Left ventricle myocardium inferior (tissue), 1 donor: Measurements from ENCODE around the gene PLEK. TPM values are rescaled to one million over a fixed set of nuclear protein-coding genes. Genes with fewer than 3 reads are reported as not detected.

Experiments used
- DNase-seq: peaks from one replicate; pipeline ENCODE4 v3.0.0-alpha.2; 2020
- H3K27ac ChIP-seq: fragments of 200-600 bp; replicated peaks from 2 replicates; pipeline ENCODE4 v1.8.0; 2021
- H3K27me3 ChIP-seq: fragments of 200-600 bp; 2 replicates; pipeline ENCODE4 v1.8.0; 2021; ENCODE audit warnings: low read depth
- H3K36me3 ChIP-seq: fragments of 200-600 bp; 2 replicates; pipeline ENCODE4 v1.8.0; 2021
- H3K4me1 ChIP-seq: fragments of 200-600 bp; 2 replicates; pipeline ENCODE4 v1.8.0; 2021
- H3K4me3 ChIP-seq: fragments of 200-600 bp; 2 replicates; pipeline ENCODE4 v1.8.0; 2021; ENCODE audit warnings: mild to moderate bottlenecking, moderate library complexity
- H3K9me3 ChIP-seq: fragments of 200-600 bp; replicated peaks from 2 replicates; pipeline ENCODE4 v1.8.0; 2021
- intact Hi-C: fragments of 100-400 bp; cut with micrococcal nuclease; formaldehyde crosslinking; loops from one replicate; pipeline ENCODE4 v1.11.0; 2022
- total RNA-seq: library from RNA; stranded (reverse); fragmentation: NEBNext Ultra II Directional; extraction: Animal tissue kit (Norgen Biotek cat#: 25700); gene quantifications from one replicate; pipeline ENCODE4 v1.2.1, GENCODE V29; 2021
- TF ChIP-seq, protein P1 (sequence below): fragments of 200-600 bp; IDR thresholded peaks from 2 replicates; pipeline ENCODE4 v1.8.0; 2021; ENCODE audit warnings: antibody characterized with exemption, mild to moderate bottlenecking, borderline replicate concordance
- donor health status: DM: no; HTN: yes; CAD: no; lungs with severe emphysema.

The PLEK gene
- total RNA-seq, 1 donor from 2014 or later: 4.8 TPM

- intact Hi-C loops: no loop called here
- peak overlapping the region; percentile 46 for H3K4me3 ChIP-seq
- DNase-seq: no peak
Measured at GRCh38 chr2:68366083-68366560, 1.0 kb downstream of the PLEK start.

DNA sequence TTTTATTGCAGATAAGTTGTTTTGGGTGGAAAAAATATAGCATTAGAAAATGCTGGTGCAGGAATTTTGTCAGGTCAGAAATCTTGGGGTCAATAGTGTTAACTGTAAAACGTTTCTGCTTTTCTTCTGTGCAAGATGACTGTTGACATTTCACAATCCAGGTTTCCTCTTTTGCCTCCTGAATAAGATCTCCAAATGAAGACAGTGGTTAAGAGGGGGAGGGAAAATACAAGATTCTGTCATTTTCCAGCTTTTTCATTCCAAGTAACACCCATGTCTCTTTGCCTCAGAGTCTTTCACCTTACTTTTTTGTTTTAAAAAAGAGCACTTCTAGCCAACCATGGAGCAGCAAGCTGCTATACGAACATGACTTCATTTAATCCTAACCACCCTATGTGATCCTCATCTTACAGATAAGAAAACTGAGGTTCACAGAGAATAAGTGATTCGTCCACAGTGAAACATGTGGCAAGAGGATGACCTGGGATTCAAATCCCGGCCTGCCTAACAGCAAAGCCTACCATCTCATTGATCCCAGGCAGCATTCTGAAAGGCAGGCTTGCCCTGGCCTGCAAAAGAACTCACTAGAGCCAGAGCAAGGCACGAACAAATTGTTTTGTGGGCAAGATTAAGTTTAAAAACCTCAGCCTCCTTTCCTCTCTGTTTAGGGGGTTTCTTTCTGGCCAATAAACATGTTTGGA lies 3.0 kb downstream of the PLEK start:
- TF ChIP-seq, protein P1, sequence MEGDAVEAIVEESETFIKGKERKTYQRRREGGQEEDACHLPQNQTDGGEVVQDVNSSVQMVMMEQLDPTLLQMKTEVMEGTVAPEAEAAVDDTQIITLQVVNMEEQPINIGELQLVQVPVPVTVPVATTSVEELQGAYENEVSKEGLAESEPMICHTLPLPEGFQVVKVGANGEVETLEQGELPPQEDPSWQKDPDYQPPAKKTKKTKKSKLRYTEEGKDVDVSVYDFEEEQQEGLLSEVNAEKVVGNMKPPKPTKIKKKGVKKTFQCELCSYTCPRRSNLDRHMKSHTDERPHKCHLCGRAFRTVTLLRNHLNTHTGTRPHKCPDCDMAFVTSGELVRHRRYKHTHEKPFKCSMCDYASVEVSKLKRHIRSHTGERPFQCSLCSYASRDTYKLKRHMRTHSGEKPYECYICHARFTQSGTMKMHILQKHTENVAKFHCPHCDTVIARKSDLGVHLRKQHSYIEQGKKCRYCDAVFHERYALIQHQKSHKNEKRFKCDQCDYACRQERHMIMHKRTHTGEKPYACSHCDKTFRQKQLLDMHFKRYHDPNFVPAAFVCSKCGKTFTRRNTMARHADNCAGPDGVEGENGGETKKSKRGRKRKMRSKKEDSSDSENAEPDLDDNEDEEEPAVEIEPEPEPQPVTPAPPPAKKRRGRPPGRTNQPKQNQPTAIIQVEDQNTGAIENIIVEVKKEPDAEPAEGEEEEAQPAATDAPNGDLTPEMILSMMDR: no peak
- no peak overlapping the region for H3K27ac ChIP-seq
- peak overlapping the region; percentile 10 for H3K4me3 ChIP-seq
- DNase-seq: no peak
- H3K9me3 ChIP-seq: no peaks in the 10 kb centered on the region
- no peaks in the 10 kb centered on the region for H3K27me3 ChIP-seq
- no peaks in the 10 kb centered on the region for H3K4me1 ChIP-seq
- no peaks in the 10 kb centered on the region for H3K36me3 ChIP-seq
- intact Hi-C loops: no loop called here

More at GRCh38 chr2:68366083-68366560, 1.0 kb downstream of the PLEK start:
- Histone ChIP-seq H3K4me1 (no peaks in the 10 kb centered on the region), H3K27me3 (no peaks in the 10 kb centered on the region), H3K27ac (peak overlapping the region; percentile 47), H3K9me3 (no peaks in the 10 kb centered on the region), H3K36me3 (no peaks in the 10 kb centered on the region)
- TF ChIP-seq, protein P1: no peak

- Histone ChIP-seq H3K4me3 (no peak overlapping the region), H3K36me3 (no peaks in the 10 kb centered on the region), H3K27ac (no peak overlapping the region), H3K27me3 (no peaks in the 10 kb centered on the region), H3K4me1 (no peaks in the 10 kb centered on the region), H3K9me3 (no peaks in the 10 kb centered on the region)
- intact Hi-C loops: no loop called here
- TF ChIP-seq, protein P1: no peak
- DNase-seq: no peak
Measured at GRCh38 chr2:68368654-68369336, 3.7 kb downstream of the PLEK start.

DNA sequence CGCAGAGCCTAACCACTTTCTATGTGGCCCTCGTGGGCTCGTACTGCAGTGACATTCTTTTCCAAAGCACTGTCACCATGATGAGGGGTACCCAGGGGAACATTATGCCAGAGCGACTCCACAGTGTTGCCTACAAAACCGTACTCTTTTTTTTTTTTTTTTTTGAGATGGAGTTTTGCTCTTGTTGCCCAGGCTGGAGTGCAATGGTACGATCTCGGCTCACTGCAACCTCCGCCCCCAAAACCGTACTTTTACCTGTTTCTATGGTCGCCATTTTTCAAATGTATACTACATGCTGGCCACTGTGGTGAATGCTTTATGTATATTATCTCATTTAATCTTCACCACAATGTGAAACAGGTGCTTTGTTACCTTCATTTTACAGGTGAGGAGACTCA lies 4.3 kb downstream of the PLEK start:
- TF ChIP-seq, protein P1: no peak
- no peak for DNase-seq
- H3K4me3 ChIP-seq: no peak overlapping the region
- intact Hi-C loops: no loop called here
- H3K4me1 ChIP-seq: no peaks in the 10 kb centered on the region
- H3K36me3 ChIP-seq: no peaks in the 10 kb centered on the region
- H3K27me3 ChIP-seq: no peaks in the 10 kb centered on the region
- H3K27ac ChIP-seq: no peak overlapping the region
- no peaks in the 10 kb centered on the region for H3K9me3 ChIP-seq

DNA sequence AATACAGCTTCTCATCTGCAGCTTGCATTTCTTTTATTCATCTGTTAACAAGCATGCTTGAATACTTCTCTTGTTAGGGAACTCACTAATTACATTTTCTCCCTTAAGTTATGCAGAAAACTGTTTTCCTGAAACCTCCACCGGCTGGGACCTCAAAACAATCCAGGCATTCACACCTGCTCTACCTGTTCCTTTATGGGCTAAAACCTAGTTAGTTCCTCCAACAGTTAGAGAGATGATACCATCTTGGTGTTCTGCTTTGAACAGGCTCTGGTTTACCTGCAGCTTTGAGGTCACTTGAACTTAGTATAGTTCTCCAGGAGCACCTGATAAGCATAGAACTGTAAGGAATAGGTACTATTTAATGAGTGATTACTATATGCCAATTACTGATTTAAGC lies 6.1 kb downstream of the PLEK start:
- intact Hi-C loops: no loop called here
- Histone ChIP-seq H3K9me3 (no peaks in the 10 kb centered on the region), H3K27ac (no peak overlapping the region), H3K4me3 (no peak overlapping the region), H3K36me3 (no peaks in the 10 kb centered on the region), H3K27me3 (no peaks in the 10 kb centered on the region), H3K4me1 (peaks cover 9% of the 10 kb centered on the region)
- TF ChIP-seq, protein P1: no peak
- DNase-seq: no peak
